Stimulated activated naive CD4-positive, alpha-beta T cell treated with Interleukin-2 at 50 U/mL for 16 hours (primary cell): ENCODE data around the gene PPIA.
"Not testable (repeated sequence)": the region's sequence is repeated elsewhere in the genome, so short reads cannot be mapped to it uniquely, and the experiment has no call there.

ENCODE experiments used
- DNase-seq: peaks from one replicate; lab custom pipeline; 2025; lab: John Stamatoyannopoulos, UW

PPIA gene

GRCh38 chr7:44827567-44827966, 31.1 kb downstream of the PPIA start:
- DNase-seq: no peak

DNA sequence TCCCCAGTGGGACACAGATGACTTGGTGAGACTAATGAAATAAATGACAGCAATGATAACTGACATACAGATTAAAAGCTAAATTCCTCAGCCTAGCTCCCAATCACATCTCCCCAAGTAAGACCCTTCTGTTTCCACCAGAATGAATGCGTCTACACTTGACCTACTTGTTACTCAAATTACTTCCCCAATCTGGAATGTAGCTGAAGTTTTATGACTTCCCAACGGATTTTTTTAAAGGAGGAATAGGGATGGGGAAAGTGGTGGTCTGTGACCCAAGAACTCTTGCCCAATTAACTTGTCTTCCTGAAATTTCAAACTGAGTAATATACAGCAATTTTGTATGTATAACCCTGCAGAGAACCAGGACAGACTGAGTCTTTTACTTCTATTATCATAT, 42.3 kb downstream of the PPIA start:
- DNase-seq: no peak

DNA sequence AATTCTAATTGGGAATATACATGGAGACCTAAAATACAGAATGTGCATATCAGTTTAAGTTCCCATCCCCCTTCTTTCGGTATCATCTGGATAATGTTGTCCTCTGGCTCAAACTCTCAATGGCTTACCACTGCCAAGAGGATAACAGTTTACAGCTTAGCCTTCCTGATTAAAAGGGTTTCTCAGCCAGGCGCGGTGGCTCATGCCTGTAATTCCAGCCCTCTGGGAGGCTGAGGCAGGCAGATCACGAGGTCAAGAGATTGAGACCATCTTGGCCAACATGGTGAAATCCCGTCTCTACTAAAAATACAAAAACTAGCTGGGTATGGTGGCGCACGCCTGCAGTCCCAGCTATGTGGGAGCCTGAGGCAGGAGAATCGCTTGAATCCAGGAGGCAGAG, 46.2 kb downstream of the PPIA start:
- DNase-seq: not testable (repeated sequence)

GRCh38 chr7:44843440-44843839, 47.0 kb downstream of the PPIA start:
- DNase-seq: not testable (repeated sequence)

DNA sequence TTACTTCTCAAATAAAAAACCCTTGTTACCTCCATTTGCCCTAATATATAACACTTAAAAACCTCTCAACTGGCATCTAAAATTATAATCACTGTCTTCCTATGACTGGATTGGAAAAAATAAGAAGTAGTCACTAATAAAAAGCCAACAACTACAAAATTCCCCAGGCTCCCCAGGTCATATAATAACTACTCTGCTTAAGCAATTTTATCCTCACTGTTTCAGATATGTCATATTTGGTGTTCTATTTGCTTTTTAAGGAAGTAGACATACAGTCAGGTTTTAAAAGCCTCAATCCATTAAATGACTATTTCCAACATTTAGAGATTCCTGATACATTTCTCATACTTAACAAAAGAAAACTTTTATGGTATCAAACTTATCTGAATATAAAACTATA, 49.0 kb downstream of the PPIA start:
- DNase-seq: no peak

GRCh38 chr7:44846390-44846789, 49.9 kb downstream of the PPIA start:
- not testable (repeated sequence) for DNase-seq

GRCh38 chr7:44846816-44847508, 50.5 kb downstream of the PPIA start:
- no peak for DNase-seq

DNA sequence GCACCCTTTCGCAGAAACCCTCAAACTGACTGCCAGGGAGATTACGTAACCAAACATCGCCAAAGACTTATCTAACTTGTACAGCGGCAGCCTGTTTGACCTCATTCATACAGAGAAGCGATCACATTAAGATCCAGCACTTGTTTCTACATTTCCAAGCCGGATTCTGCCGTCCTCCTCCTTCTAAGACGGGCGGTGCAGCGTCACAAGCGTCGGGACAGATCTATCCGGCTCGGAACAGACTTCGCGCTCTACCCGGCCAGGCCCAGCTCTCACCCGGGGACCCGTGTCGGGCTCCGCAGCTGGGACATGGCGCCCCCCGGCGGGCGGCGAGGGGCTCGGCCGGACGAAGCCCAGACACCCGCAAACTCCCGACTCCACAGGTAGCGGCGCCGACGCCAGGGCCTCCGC, 51.0 kb downstream of the PPIA start:
- DNase-seq: peak; percentile 76

DNA sequence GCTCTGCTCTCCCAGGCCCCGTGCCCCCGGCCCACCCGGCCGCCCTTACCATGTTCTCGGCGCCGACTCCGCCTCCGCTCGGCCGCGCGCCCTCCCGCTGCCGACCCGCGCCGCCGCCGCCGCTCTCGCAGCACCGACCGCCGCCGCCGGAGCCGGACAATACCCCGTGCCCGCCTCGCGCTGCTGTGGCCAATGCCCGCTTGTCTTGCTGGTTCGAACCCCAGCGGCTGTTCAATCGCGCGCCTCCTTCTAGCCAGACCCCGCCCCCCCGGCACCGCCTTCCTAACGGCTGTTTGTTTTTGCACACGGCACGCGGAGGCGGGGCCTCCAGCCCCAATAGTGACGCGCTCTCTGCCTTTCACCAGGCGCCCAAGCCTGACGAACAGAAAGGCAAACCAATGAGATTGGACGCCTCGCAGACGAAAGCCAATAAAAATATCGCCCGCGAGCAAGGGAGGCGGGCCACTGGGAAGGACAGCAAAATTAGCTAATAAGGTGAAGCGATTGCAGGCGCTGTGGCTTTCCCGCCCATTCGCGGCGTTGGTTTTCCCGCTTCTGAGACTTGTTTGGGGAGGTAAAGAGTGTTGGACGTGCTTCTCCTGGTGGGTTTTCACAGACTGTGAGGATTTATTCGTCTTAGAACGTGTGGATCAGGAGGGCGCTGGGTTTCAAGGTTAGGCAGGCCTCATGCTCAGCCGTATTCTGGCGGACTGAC, 51.6 kb downstream of the PPIA start, which contains the start of gene H2AZ2:
TSS of gene H2AZ2 (minus strand) at position 168 of the 715 bp plus-strand sequence. CDS start at position 52, 116 bp downstream.
- DNase-seq: peak; percentile 100

GRCh38 chr7:44849259-44849884, 52.9 kb downstream of the PPIA start:
- no peak for DNase-seq

DNA sequence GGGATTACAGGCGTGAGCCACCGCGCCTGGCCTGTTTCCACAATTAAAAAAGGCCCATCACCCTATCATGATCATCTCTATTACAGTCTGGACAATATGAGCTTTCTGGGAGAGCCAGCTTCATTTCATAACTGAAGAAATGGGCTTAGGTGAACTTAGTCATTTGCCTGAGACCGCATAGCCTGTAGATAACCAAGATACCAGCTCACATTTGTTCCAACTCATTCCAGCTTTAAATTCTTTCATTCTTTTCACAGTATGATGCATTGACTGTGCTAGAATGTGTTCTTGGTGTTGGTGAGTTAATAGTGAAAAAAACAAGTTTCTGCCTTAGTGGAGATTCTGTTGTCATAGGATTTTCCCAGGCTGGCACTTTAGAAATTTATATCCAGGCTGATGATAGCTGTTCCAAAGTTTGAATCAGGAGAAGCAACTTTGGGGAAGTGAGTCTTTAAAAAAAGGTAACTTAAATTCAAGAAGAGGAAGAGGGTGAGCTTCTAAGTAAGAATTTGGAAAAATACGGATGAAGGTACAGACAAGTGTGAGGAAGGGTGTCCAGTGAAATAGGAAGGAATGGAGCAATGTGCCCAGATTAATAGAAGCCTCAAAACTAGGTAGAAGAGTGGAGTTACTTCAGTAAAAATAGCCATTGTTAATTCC, 53.5 kb downstream of the PPIA start:
- no peak for DNase-seq

- DNase-seq: no peak
Measured at GRCh38 chr7:44852590-44852989, 56.1 kb downstream of the PPIA start.
